NCI-H446 treated with DMSO at 0.1 percent for 48 hours (cell line): Measurements from ENCODE around the gene SDS.

ENCODE experiments used
- DNase-seq: peaks from one replicate; lab custom pipeline; 2025; lab: John Stamatoyannopoulos, UW

The SDS gene

GRCh38 chr12:113398346-113399290, 5.1 kb downstream of the SDS start:
- DNase-seq = no peak

DNA sequence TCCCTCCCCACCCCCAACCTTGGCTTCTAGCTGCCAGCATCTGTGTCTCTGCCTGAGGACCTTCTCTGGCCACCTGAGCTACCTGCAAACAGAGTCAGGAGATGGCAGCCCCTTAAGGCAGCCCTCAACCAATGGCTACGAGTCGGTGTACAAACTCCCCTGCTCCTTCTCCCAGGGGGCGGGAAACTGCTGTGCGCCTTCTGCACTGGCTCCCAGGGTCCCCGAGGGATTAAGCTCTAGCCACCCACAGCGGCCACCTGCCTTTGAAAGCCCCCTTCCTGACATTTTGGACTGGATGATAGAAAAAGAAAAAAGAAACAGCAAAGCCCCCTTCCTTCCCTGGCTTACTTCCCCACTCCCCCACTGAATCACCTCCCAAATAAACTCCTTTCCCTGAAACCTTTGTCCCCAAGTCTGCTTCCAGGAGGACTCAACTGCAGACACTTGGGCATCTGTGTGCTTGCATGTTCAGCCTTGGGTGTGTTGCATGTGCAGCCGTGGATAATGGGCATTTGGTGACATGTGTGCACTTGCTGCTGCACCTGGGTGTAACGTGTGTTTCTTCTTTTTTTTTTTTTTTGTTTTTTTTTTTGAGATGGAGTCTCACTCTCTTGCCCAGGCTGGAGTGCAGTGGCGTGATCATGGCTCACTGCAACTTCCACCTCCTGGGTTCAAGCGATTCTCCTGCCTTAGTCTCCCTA, 6.0 kb downstream of the SDS start:
- DNase-seq = no peak

DNA sequence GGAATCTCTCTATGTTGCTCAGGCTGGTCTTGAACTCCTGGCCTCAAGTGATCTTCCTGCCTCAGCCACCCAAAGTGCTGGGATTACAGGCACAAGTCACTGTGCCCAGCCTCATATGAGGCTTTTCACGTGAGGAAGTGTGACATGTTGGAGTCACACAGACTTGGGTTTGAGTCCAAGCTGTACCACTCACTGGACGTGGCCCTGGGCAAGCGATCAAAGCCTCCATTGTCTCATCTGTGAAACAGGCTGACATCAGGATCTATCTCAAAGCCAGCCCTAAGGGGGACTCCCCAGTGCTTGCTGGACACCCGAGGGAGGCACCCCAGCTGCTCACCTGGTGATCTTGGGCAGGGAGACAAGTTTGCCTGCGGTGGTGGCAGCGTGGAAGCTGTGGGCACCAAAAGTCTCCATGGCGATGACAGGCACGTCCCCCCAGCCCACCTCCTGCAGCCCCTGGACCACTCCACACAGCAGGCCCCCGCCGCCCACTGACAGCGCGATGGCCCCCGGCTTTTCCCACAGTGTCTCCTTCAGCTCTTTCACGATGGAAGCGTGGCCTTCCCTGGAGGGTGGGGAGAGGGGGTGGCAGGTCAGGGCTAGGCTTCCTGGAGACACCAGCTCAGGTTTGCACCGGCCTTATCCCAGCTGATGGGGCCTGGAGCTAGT, 6.7 kb downstream of the SDS start:
- no peak for DNase-seq

- DNase-seq = no peak
Measured at GRCh38 chr12:113396200-113396599, 7.5 kb downstream of the SDS start.

DNA sequence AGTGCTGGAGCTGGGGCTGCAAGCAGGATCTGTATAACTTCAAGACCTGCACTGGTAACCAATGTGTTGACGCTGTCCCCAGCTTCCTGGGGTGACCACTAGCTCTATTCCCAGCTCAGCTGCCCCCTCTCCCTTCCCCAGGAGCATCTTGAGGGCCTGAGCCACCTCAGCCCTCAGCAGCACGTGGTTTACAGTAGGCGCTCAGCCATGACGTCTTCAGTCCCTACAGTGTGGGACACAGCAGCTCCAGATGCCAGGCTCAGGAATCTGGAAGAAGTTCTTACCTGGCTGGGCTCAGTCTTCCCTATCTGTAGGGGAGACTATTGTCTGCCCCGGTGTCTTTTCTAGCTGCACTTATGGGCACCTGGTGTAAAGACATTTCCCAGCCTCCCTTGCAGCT, 8.6 kb downstream of the SDS start:
- no peak for DNase-seq

GRCh38 chr12:113393749-113394148, 9.9 kb downstream of the SDS start:
- DNase-seq = no peak

- no peak for DNase-seq
Measured at GRCh38 chr12:113392988-113393579, 10.6 kb downstream of the SDS start.

DNA sequence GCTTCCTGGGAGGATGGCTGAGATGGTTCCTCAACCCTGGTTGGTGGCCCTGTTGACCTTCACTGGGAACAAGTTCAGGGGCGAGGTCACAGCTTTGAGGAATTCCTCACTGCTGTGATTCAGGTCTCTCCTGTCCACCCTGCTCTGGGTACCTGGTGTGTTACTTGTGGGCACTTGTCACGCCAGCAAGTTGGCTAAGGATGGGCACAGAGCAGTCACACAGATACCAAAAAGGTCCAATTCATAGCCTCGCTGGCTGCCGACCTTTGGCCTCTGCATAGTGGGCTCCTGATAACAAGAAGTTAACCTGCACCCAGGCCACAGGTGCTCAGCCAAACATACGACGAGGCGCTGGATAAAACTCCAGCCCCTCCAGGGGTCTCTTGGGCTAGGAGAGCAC, 11.2 kb downstream of the SDS start:
- no peak for DNase-seq

GRCh38 chr12:113391650-113392337, 11.9 kb downstream of the SDS start:
- DNase-seq = no peak

- no peak for DNase-seq
Measured at GRCh38 chr12:113391145-113391544, 12.5 kb downstream of the SDS start.

GRCh38 chr12:113390064-113391043, 13.3 kb downstream of the SDS start:
- DNase-seq = no peak

DNA sequence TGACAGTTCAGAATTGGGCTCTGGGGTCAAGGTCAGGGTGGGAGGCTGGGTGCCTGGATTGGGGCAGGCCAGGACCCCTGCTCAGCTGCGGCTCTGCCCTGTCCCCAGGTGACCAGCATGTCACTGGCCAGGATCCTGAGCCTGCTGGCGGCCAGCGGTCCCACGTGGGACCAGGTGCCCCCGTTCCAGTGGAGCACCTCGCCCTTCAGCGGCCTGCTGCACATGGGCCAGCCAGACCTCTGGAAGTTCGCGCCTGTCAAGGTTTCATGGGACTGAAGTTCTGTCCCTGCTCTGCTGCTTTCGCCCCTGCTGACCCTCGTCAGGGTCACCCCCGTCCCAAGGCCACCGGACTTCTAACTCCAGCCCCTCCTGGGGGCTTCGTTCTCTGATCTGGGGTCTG, 15.3 kb downstream of the SDS start:
- DNase-seq = no peak

DNA sequence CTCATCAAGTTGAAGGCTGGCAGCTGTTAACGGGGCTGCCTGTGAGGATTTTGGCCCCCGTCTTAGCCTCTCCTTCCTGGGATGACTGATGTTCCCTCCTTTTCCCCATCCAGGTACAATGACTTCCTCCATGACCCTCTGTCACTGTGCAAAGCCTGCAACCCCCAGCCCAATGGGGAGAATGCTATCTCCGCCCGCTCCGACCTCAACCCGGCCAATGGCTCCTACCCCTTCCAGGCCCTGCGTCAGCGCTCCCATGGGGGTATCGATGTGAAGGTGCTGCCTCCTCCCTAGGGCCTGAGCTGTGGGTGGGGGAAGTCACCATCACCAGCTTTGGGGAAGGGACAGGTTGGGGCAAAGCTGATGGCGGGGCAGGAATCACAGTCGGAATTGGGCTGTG, 16.1 kb downstream of the SDS start:
- no peak for DNase-seq

DNA sequence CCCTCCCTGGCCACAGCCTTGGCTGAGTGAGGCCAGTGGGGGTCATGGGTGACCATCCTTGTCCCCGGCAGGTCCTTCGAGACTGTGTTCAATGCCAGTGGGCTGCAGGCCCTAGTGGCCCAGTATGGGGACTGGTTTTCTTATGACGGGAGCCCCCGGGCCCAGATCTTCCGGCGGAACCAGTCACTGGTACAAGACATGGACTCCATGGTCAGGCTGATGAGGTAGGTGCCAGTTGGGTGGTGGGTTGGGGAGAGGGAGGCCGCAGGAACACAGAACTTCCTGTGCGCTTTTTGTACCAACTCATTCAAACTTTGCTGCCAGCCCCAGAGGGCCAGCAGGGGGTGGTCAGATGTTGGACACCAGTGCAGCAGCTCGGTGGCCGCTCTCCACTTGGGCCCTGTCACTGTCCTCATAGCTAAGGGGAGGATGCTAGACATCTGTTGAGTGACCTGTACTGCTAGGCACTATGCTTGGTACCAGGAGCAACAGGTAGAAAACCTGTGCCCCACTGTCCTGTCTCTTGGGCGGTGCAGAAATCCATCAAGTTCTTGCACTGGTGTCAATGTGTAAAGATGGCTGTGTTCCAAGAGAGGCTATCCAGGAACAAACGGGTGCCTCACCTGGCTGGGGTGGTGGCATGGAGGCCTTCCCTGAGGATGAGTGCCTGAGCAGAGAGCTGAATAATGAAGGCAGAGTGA, 16.7 kb downstream of the SDS start:
- no peak for DNase-seq

DNA sequence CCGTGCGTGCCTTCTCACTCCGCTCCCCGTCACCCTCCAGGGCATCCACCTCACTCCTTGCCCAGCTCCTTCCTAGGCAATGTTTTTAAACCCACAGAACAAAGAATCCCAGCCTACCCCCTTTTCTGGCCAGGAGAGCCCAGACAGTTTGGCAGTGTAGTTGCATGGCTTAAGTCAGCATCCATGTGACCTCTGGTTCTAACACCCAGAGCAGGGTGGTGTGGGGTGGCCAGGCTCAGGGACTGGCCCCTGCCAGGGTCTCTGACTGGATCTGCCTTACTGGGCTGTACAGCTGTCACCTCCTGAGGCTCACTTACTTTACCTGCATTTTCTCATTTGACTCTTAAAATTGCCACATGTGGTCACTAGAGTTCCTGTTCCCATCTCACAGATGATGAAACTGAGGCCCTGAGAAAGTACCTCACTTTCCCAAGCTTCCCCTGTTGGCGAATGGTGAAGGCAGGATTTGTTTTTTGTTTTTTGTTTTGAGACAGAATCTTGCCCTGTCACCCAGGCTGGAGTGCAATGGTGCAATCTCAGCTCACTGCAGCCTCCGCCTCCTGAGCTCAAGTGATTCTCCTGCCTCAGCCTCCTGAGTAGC, 18.3 kb downstream of the SDS start:
- no peak for DNase-seq

DNA sequence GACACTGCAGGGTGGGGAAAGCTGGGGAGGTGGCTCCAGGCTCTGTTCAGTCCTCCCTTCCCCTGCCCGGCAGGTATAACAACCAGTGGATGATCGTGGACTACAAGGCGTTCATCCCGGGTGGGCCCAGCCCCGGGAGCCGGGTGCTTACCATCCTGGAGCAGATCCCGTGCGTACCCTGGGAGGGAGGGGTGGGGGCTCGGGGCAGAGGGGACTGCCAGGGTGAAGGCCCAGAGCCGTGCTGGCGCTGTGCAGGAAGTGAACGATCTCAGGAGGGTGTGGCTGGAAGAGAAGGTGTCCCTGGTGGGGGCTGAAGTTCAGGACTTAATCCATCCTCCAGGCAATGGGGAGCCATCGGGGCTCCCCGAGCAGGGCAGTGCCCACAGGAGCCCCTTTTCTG, 18.9 kb downstream of the SDS start:
- no peak for DNase-seq

- no peak for DNase-seq
Measured at GRCh38 chr12:113382206-113382605, 21.5 kb downstream of the SDS start.

DNA sequence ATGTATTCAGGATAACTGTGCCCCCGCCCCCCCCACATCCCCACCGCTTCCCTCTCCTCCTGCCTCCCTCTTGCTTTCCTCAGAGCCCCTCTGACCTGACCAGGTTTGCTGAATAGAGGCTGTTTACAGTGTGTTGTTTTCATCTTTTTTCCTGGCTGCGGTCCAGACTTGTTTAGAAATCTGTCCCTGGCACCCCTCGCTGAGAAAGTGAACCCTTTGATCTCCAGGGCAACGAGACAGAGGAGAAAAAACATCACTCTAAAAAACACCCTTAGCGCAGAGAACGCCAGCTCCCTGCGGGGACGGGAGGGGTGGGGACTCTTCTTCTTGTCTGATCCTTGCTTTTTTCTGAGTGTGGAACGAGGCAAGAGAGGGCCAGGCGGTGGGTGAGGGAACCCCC, 22.5 kb downstream of the SDS start:
- DNase-seq = no peak

- no peak for DNase-seq
Measured at GRCh38 chr12:113378291-113378690, 25.4 kb downstream of the SDS start.
